GM12878 (cell line): ENCODE measurements around the gene UBAC2. TPM values are rescaled to one million over a fixed set of nuclear protein-coding genes. Genes with fewer than 3 reads are reported as not detected.

Experiments
- ATAC-seq: fragments of 200-7000 bp; cut with Tn5 transposase; 3 replicates; pipeline ENCODE4 v1.9.1; 2020; ENCODE audit warnings: mild to moderate bottlenecking, moderate library complexity
- BruUV-seq: library from RNA; stranded (reverse); fragments of 400-500 nt; replicated peaks from 2 replicates; lab custom pipeline; 2021; lab: Mats Ljungman, UMichigan
- CTCF ChIA-PET: fragments of 300-600 bp; sonication (Branson Sonifier 250); formaldehyde crosslinking; extraction: SDS; loops from one replicate; lab custom pipeline; 2021; ENCODE audit warnings: inconsistent platforms; lab: Yijun Ruan, JAX
- POLR2A ChIA-PET: fragments of 350-600 bp; formaldehyde crosslinking; extraction: SDS; loops from one replicate; lab custom pipeline; 2021; ENCODE audit warnings: inconsistent platforms; lab: Charles Lee
- RAD21 ChIA-PET: fragments of 300-600 bp; sonication (Branson Sonifier 250); formaldehyde crosslinking; loops from one replicate; lab custom pipeline; 2023; ENCODE audit warnings: antibody characterized with exemption; ENCODE audit not compliant: unreplicated experiment; lab: Charles Lee
- SMC1A ChIA-PET: fragments of 300-600 bp; sonication (Branson Sonifier 250); formaldehyde crosslinking; loops from one replicate; lab custom pipeline; 2023; ENCODE audit not compliant: unreplicated experiment, uncharacterized antibody; lab: Charles Lee
- DNase-seq: peaks from one replicate; pipeline ENCODE4 v3.0.0-alpha.2; 2011; ENCODE audit warnings: low read depth, low spot score
- FAIRE-seq: peaks from 3 replicates; lab custom pipeline; 2011; peaks lifted over from hg19 to GRCh38; lab: Jason Lieb, UNC
- H2AFZ ChIP-seq: 2 replicates; pipeline ENCODE4 v1.6.0; 2011; ENCODE audit warnings: low read depth, low read length, control low read depth; ENCODE audit not compliant: control insufficient read depth
- H3K27ac ChIP-seq: 2 replicates; pipeline ENCODE4 v1.5.1; 2011; ENCODE audit warnings: control low read depth; ENCODE audit not compliant: control insufficient read depth, insufficient read depth
- H3K27me3 ChIP-seq, 2 experiments: replicated peaks in 1 of 2; 2 replicates each; pipeline versions ENCODE4 v1.6.0 to v1.6.1; 2011; ENCODE audit warnings: low read length in 1 of 2; ENCODE audit not compliant: control insufficient read depth in 2 of 2, insufficient read depth in 2 of 2
- H3K36me3 ChIP-seq, 2 experiments: 2 replicates each; pipeline ENCODE4 v1.5.1; 2011; ENCODE audit warnings: low read length in 1 of 2; ENCODE audit not compliant: control insufficient read depth in 2 of 2, insufficient read depth in 2 of 2
- H3K4me1 ChIP-seq: 2 replicates; pipeline ENCODE4 v1.6.1; 2011; ENCODE audit warnings: mild to moderate bottlenecking, low read length, moderate library complexity, mixed read lengths; ENCODE audit not compliant: control insufficient read depth, insufficient read depth
- H3K4me2 ChIP-seq: 2 replicates; pipeline ENCODE4 v1.6.0; 2011; ENCODE audit warnings: control low read depth; ENCODE audit not compliant: control insufficient read depth, insufficient read depth
- H3K4me3 ChIP-seq: fragments of 200-600 bp; sonication (generic); 2 replicates; pipeline ENCODE4 v1.5.1; 2016
- H3K79me2 ChIP-seq: 2 replicates; pipeline ENCODE4 v1.6.0; 2011; ENCODE audit warnings: low read length; ENCODE audit not compliant: control insufficient read depth, insufficient read depth
- H3K9ac ChIP-seq: 2 replicates; pipeline ENCODE4 v1.8.0; 2011; ENCODE audit warnings: low read length, control low read depth, mixed read lengths; ENCODE audit not compliant: control insufficient read depth, insufficient read depth
- H3K9me3 ChIP-seq: replicated peaks from 3 replicates; pipeline ENCODE4 v1.5.1; 2011; ENCODE audit warnings: mild to moderate bottlenecking, low read length; ENCODE audit not compliant: control insufficient read depth, insufficient read depth
- H4K20me1 ChIP-seq: 2 replicates; pipeline ENCODE4 v1.6.0; 2011; ENCODE audit not compliant: control insufficient read depth, insufficient read depth
- BCL11A ChIP-seq: IDR thresholded peaks from 2 replicates; pipeline ENCODE4 v1.6.1; 2011; ENCODE audit warnings: low read depth, low read length
- BHLHE40 ChIP-seq, 2 experiments: fragments of 450-650 bp in 1 of 2; IDR thresholded peaks; 2 replicates each; pipeline ENCODE4 v1.6.1; 2011 to 2017; ENCODE audit warnings: low read depth in 2 of 2, borderline replicate concordance in 1 of 2, improper control_type of control experiment in 1 of 2, low read length in 1 of 2, mild to moderate bottlenecking in 1 of 2
- CHD1 ChIP-seq: IDR thresholded peaks from 2 replicates; pipeline ENCODE4 v1.6.1; 2012; ENCODE audit warnings: low read depth, low read length, improper control_type of control experiment
- EZH2 ChIP-seq: IDR thresholded peaks from 2 replicates; pipeline ENCODE4 v1.6.1; 2012; ENCODE audit warnings: low read depth, mild to moderate bottlenecking, control low read depth, inconsistent platforms, low read length, borderline replicate concordance; ENCODE audit not compliant: control insufficient read depth
- FOXM1 ChIP-seq: IDR thresholded peaks from 2 replicates; pipeline ENCODE4 v1.6.1; 2012; ENCODE audit warnings: low read depth, mild to moderate bottlenecking, inconsistent platforms, low read length, moderate library complexity
- HDAC2 ChIP-seq: fragments of 200-600 bp; sonication (generic); IDR thresholded peaks from 2 replicates; pipeline ENCODE4 v1.6.1; 2017
- MLLT1 ChIP-seq: fragments of 450-650 bp; IDR thresholded peaks from 2 replicates; pipeline ENCODE4 v1.6.1; 2016; ENCODE audit warnings: mild to moderate bottlenecking
- NFIC ChIP-seq: IDR thresholded peaks from 2 replicates; pipeline ENCODE4 v1.6.1; 2012; ENCODE audit warnings: low read depth, mild to moderate bottlenecking, inconsistent platforms, low read length, moderate library complexity
- NR2C2 ChIP-seq: IDR thresholded peaks from 2 replicates; pipeline ENCODE4 v1.6.1; 2011; ENCODE audit warnings: borderline replicate concordance, low read depth; ENCODE audit not compliant: control insufficient read depth, insufficient read length
- NRF1 ChIP-seq: conservative IDR thresholded peaks from 2 replicates; pipeline ENCODE4 v1.6.1; 2011; ENCODE audit warnings: mild to moderate bottlenecking, low read depth, low read length, improper control_type of control experiment
- PAX8 ChIP-seq: fragments of 450-650 bp; IDR thresholded peaks from 2 replicates; pipeline ENCODE4 v1.6.1; 2017; ENCODE audit warnings: mild to moderate bottlenecking, moderate library complexity
- PML ChIP-seq: IDR thresholded peaks from 2 replicates; pipeline ENCODE4 v1.6.1; 2012; ENCODE audit warnings: low read length, inconsistent platforms
- POU2F2 ChIP-seq: IDR thresholded peaks from 3 replicates; pipeline ENCODE4 v1.6.1; 2011; ENCODE audit warnings: low read depth, mild to moderate bottlenecking, low read length, borderline replicate concordance
- RAD51 ChIP-seq: fragments of 450-650 bp; IDR thresholded peaks from 2 replicates; pipeline ENCODE4 v1.6.1; 2016; ENCODE audit warnings: moderate library complexity, mild to moderate bottlenecking, inconsistent platforms
- SP1 ChIP-seq: IDR thresholded peaks from one replicate; pipeline ENCODE4 v1.6.1; 2011; ENCODE audit warnings: low read depth, low read length
- SPI1 ChIP-seq: IDR thresholded peaks from 2 replicates; pipeline ENCODE4 v1.6.1; 2011; ENCODE audit warnings: low read depth, mild to moderate bottlenecking, low read length, moderate library complexity, borderline replicate concordance; ENCODE audit not compliant: insufficient read depth
- SREBF2 ChIP-seq: IDR thresholded peaks from 2 replicates; pipeline ENCODE4 v1.6.1; 2012; ENCODE audit warnings: mild to moderate bottlenecking, low read length
- TCF7 ChIP-seq: IDR thresholded peaks from 2 replicates; pipeline ENCODE4 v1.6.1; 2014; ENCODE audit warnings: antibody characterized with exemption, borderline replicate concordance
- ZNF384 ChIP-seq: IDR thresholded peaks from 2 replicates; pipeline ENCODE4 v1.6.1; 2012; ENCODE audit warnings: low read depth, mild to moderate bottlenecking, low read length, improper control_type of control experiment, borderline replicate concordance
- WGBS: methylation state at CpG from one replicate; pipeline ENCODE4 v1.1.6; 2016; ENCODE audit warnings: low lambda C conversion rate; ENCODE audit not compliant: insufficient replicate concordance, insufficient coverage; ENCODE audit errors: missing lambda C conversion rate; 5-methylcytosine and 5-hydroxymethylcytosine counted together
- in situ Hi-C: fragments of 300-500 bp; cut with MboI; formaldehyde crosslinking; loops from 9 replicates; pipeline ENCODE4 v1.14.3; 2018; ENCODE audit warnings: mixed read lengths
- intact Hi-C: fragments of 100-400 bp; cut with micrococcal nuclease; formaldehyde crosslinking; loops from one replicate; pipeline ENCODE4 v1.14.2; 2022; ENCODE audit not compliant: unreplicated experiment
- polyA plus RNA-seq, 11 experiments: library from polyadenylated mRNA; depleted of rRNA in 4 of 11; unstranded in 6 of 11; stranded (reverse) in 5 of 11; fragments of >200 nt; fragmentation: Nextera tagmentation in 4 of 11; fragmentation: Illumina TruSeq in 1 of 11; extraction: Ambion mirVana in 4 of 11; extraction: Trizol in 1 of 11; gene quantifications; 1 replicate in 1 of 11; 2 replicates in 10 of 11; pipeline versions ENCODE4 v1.2.1 to v1.2.3, GENCODE V29; 2011 to 2016; ENCODE audit warnings: inconsistent platforms in 2 of 11, missing spikeins in 2 of 11, low read depth in 1 of 11
- total RNA-seq, 4 experiments: library from RNA; depleted of rRNA in 3 of 4; stranded (reverse); fragments of >200 nt in 3 of 4; fragmentation: Illumina TruSeq in 1 of 4; extraction: Trizol in 1 of 4; gene quantifications; 2 replicates each; pipeline versions ENCODE4 v1.2.1 to v1.2.3, GENCODE V29; 2013 to 2021
- TF ChIP-seq, protein P1 (sequence below): fragments of 150-350 bp; IDR thresholded peaks from 2 replicates; pipeline ENCODE4 v1.6.1; 2014; ENCODE audit warnings: mild to moderate bottlenecking, low read depth, low read length

Gene UBAC2
- total and polyA plus RNA-seq, 10 of the 15 experiments (the other 5 are each of a cell fraction or from before 2014, with no cell fraction given), result 3.0 to 54.6 (median 17.4) TPM

- ChIA-PET CTCF (interaction anchor here (0.6 to 3.0 kb wide), 12 partner anchors 9 to 235 kb away, joined by 3 to 15 read pairs (median 4); no protein-coding TSS in a partner anchor), SMC1A (interaction anchor here (0.8 to 13.7 kb wide), 20 partner anchors 8 to 113 kb away, joined by 3 to 264 read pairs (median 8); no protein-coding TSS in a partner anchor), RAD21 (interaction anchor here (0.9 to 14.1 kb wide), 13 partner anchors 10 to 129 kb away, joined by 3 to 247 read pairs (median 25); no protein-coding TSS in a partner anchor), POLR2A (interaction anchor here (1.0 to 8.0 kb wide), 13 partner anchors 9 to 128 kb away, joined by 3 to 59 read pairs (median 4); no protein-coding TSS in a partner anchor)
- Histone ChIP-seq H3K27ac (peak within 1 kb of the TSS; percentile 93), H3K4me2 (peak within 1 kb of the TSS; percentile 97), H3K4me1 (peaks cover 49% of the 10 kb centered on the region), H3K9me3 (no peaks in the 10 kb centered on the region), H4K20me1 (no peaks in the 10 kb centered on the region; the same call in 1 of the 2 replicates), H3K9ac (peak within 1 kb of the TSS; percentile 83), H3K36me3 (peaks cover 0 to 9% of the 10 kb centered on the region in 2 experiments; a peak in 3 of 4 replicates), H3K27me3 (no peaks in the 10 kb centered on the region), H3K4me3 (peak within 1 kb of the TSS; percentile 98), H3K79me2 (peaks cover 95% of the 10 kb centered on the region), H2AFZ (no peak within 1 kb of the TSS; the same call in 1 of the 2 replicates)
- ATAC-seq (peak; percentile 65), DNase-seq (no peak), FAIRE-seq (no peak)
- intact Hi-C loops, result loop anchor here (1.0 to 10.0 kb wide), 5 partner anchors 15 to 198 kb away; partner anchors contain the start of gene TM9SF2
- in situ Hi-C loops, result loop anchor here (5.0 kb wide), 1 partner anchor 60 kb away; no protein-coding TSS in a partner anchor
- BruUV-seq, result no TSS peak
- WGBS, result 3% methylated on average over 4 of the region's 4 CpGs
- TF ChIP-seq POU2F2 (peak; percentile 92), NR2C2 (no peak), SREBF2 (no peak), BHLHE40 (IDR thresholded peaks at IDR 0.05; ENCODE audit: borderline replicate concordance in 1 of 2, low read depth in 2 of 2, low read length in 1 of 2) (peak in 1 of 2 experiments; percentile 64; a peak in 2 of 4 replicates), CHD1 (peak; percentile 89; the same call in 1 of the 2 replicates), RAD51 (peak; percentile 45; the same call in 1 of the 2 replicates), FOXM1 (peak; percentile 39; the same call in 1 of the 2 replicates), EZH2 (no peak), NRF1 (no peak), TCF7 (no peak), PML (peak; percentile 92), MLLT1 (peak; percentile 94), SPI1 (peak; percentile 53; the same call in 1 of the 2 replicates), HDAC2 (no peak), SP1 (peak; percentile 16), ZNF384 (peak; percentile 99), BCL11A (peak; percentile 23; the same call in 1 of the 2 replicates), NFIC (peak; percentile 75), PAX8 (no peak)
- TF ChIP-seq, protein P1, sequence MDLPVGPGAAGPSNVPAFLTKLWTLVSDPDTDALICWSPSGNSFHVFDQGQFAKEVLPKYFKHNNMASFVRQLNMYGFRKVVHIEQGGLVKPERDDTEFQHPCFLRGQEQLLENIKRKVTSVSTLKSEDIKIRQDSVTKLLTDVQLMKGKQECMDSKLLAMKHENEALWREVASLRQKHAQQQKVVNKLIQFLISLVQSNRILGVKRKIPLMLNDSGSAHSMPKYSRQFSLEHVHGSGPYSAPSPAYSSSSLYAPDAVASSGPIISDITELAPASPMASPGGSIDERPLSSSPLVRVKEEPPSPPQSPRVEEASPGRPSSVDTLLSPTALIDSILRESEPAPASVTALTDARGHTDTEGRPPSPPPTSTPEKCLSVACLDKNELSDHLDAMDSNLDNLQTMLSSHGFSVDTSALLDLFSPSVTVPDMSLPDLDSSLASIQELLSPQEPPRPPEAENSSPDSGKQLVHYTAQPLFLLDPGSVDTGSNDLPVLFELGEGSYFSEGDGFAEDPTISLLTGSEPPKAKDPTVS, result no peak
These were observed 106.6 kb downstream of the UBAC2 start, which contains the start of gene GPR183 for GRCh38 chr13:99307247-99307646. TSS of gene GPR183 (minus strand) at chr13:99307399. CDS start at chr13:99296145, 11,254 bp downstream.
